Pancreas (tissue), 10 donors: ENCODE results near the gene TBX18. TPM values are rescaled to one million over a fixed set of nuclear protein-coding genes. Genes with fewer than 3 reads are reported as not detected.

Source experiments
- ATAC-seq, 4 donors: fragments of 200-7000 bp; cut with Tn5 transposase; one replicate each; pipeline versions ENCODE4 v1.8.0 to v1.9.1; 2020; ENCODE audit warnings: mild to moderate bottlenecking in 4 of 4, moderate library complexity in 4 of 4
- DNase-seq, 6 donors: peaks; one replicate each; pipeline ENCODE4 v3.0.0-alpha.2; 2020
- FAIRE-seq: peaks from 2 replicates; lab custom pipeline; 2012; peaks lifted over from hg19 to GRCh38; lab: Jason Lieb, UNC
- H3K27ac ChIP-seq, 4 donors: fragments of 200-600 bp; sonication (generic); 1 replicate in 3 of 4; 2 replicates in 1 of 4; pipeline versions ENCODE4 v1.5.0 to v1.8.0; 2020
- H3K27me3 ChIP-seq, 4 donors: fragments of 200-600 bp; one replicate each; pipeline ENCODE4 v1.8.0; 2021
- H3K36me3 ChIP-seq, 3 donors: fragments of 200-600 bp; sonication (generic) in 1 of 3; one replicate each; pipeline versions ENCODE4 v1.5.0 to v1.8.0; 2020 to 2021
- H3K4me1 ChIP-seq, 3 donors: fragments of 200-600 bp; one replicate each; pipeline ENCODE4 v1.8.0; 2021
- H3K4me3 ChIP-seq, 4 donors: fragments of 200-600 bp; sonication (generic) in 2 of 4; one replicate each; pipeline versions ENCODE4 v1.5.0 to v1.8.0; 2020 to 2021
- H3K9me3 ChIP-seq, 4 donors: fragments of 200-600 bp; one replicate each; pipeline ENCODE4 v1.8.0; 2021
- WGBS, 2 donors: extraction: QIAGEN DNeasy Blood & Tissue Kit; methylation state at CpG; one replicate each; pipeline ENCODE4 v1.1.7; 2013; 5-methylcytosine and 5-hydroxymethylcytosine counted together
- intact Hi-C, 3 donors: fragments of 100-400 bp; cut with DNase I; formaldehyde crosslinking; loops; one replicate each; pipeline versions ENCODE4 v1.11.1 to v1.14.2; 2022
- polyA plus RNA-seq, 2 donors: library from polyadenylated mRNA; stranded (reverse); fragments of 200-250 nt; gene quantifications; one replicate each; pipeline ENCODE4 v1.2.3, GENCODE V29; 2013
- total RNA-seq, 6 donors: library from RNA; stranded (reverse); fragmentation: NEBNext Ultra II Directional in 4 of 6; extraction: Animal tissue kit (Norgen Biotek cat#: 25700) in 4 of 6; gene quantifications; one replicate each; pipeline versions ENCODE4 v1.2.1 to v1.2.4, GENCODE V29; 2021 to 2023
- TF ChIP-seq, protein P1 (sequence below), 4 donors: fragments of 200-600 bp; sonication (generic) in 3 of 4; IDR thresholded peaks; one replicate each; pipeline versions ENCODE4 v1.5.0 to v1.8.0; 2021; ENCODE audit warnings: antibody characterized with exemption in 4 of 4
- donor health status: healthy with polysubstance abuse.
- donor health status: DM: no; HTN: no; CAD: no; lungs with moderate emphysema.
- donor health status: DM: no; HTN: no; CAD: no.
- donor health status: control.
- donor health status: control.
- donor health status: Bipolar disorder and iron deficiency.
- donor health status: DM: yes; HTN: yes; CAD: no.
- donor health status: DM: no; HTN: no; CAD: no.
- donor health status: DM: no; HTN: no; CAD: no.
- donor health status: DM: yes; HTN: yes; CAD: no.

Gene TBX18
- total and polyA plus RNA-seq, 8 donors, result 0.08 to 0.84 (median 0.52) TPM; not detected in 1

DNA sequence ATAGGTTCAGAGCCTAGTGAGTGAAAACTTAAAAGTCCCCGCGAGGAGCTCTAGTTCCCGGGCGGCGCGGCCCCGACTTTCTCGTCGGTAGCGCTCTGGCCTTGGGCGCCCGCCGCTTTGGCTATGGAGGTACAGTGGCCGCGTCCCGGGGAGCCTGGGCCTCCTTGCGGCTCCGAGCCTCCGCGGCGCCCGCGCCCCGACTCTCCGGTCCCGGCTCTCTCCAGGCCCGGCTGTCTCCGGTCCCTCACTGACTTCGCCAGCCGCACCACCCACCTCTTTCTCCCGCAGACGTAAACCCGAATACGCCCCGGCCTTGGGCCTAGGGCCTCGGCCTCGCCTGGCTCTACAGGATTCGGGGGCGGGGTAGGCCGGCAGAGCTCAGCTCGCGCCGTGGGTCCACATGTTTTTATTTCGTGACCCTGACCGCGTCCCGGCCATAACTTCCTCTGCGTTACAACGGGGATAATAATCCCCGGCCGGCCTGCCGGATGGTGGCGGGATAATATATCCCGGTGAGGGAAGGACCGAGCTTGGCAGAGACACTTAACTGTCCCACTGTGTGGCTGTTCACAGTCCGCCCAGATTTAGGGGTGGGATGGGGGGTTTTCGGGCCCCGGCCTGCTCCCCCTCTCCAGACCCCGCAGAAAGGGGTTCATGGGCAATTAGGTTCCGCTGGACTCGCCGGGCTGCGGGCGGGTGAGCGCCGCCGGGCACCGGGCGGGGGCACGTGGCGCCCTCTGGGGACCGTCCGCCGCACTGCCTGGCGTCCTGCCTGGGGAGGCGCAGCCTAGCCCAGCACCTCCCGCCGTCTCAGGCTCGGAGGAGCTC lies 10.0 kb upstream of the TBX18 start:
- H3K27ac ChIP-seq, result no peak overlapping the region
- FAIRE-seq, result no peak
- H3K9me3 ChIP-seq, result no peaks in the 10 kb centered on the region
- H3K4me3 ChIP-seq, result peak overlapping the region in 3 of 4 donors; percentile 21 to 48 (median 36)
- TF ChIP-seq, protein P1, sequence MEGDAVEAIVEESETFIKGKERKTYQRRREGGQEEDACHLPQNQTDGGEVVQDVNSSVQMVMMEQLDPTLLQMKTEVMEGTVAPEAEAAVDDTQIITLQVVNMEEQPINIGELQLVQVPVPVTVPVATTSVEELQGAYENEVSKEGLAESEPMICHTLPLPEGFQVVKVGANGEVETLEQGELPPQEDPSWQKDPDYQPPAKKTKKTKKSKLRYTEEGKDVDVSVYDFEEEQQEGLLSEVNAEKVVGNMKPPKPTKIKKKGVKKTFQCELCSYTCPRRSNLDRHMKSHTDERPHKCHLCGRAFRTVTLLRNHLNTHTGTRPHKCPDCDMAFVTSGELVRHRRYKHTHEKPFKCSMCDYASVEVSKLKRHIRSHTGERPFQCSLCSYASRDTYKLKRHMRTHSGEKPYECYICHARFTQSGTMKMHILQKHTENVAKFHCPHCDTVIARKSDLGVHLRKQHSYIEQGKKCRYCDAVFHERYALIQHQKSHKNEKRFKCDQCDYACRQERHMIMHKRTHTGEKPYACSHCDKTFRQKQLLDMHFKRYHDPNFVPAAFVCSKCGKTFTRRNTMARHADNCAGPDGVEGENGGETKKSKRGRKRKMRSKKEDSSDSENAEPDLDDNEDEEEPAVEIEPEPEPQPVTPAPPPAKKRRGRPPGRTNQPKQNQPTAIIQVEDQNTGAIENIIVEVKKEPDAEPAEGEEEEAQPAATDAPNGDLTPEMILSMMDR (IDR thresholded peaks at IDR 0.05), result peak; percentile 35 to 54 (median 46)
- peaks cover 16 to 57% (median 31%) of the 10 kb centered on the region in 4 donors for H3K27me3 ChIP-seq
- intact Hi-C loops, result no loop called here
- DNase-seq, result peak; percentile 36 to 85 (median 57)
- H3K4me1 ChIP-seq, result no peaks in the 10 kb centered on the region
- H3K36me3 ChIP-seq, result no peaks in the 10 kb centered on the region
- 2 to 3% methylated on average over 72 to 79 of the region's 79 CpGs for WGBS, 2 donors
- peak; percentile 88 to 94 (median 94) for ATAC-seq

GRCh38 chr6:84773431-84774156 lies 9.2 kb upstream of the TBX18 start:
- intact Hi-C loops, result no loop called here
- ATAC-seq, result peak; percentile 54 to 68 (median 66)
- Histone ChIP-seq H3K27me3 (peaks cover 16 to 63% (median 31%) of the 10 kb centered on the region in 4 donors), H3K9me3 (no peaks in the 10 kb centered on the region), H3K36me3 (no peaks in the 10 kb centered on the region), H3K4me3 (peak overlapping the region; percentile 4 to 48 (median 28)), H3K27ac (no peak overlapping the region), H3K4me1 (no peaks in the 10 kb centered on the region)
- DNase-seq, result peak in 4 of 6 donors; percentile 14 to 72 (median 44)
- FAIRE-seq, result no peak
- WGBS, 2 donors, result 3% methylated on average over 68 to 69 of the region's 69 CpGs
- TF ChIP-seq, protein P1 (IDR thresholded peaks at IDR 0.05), result no peak

DNA sequence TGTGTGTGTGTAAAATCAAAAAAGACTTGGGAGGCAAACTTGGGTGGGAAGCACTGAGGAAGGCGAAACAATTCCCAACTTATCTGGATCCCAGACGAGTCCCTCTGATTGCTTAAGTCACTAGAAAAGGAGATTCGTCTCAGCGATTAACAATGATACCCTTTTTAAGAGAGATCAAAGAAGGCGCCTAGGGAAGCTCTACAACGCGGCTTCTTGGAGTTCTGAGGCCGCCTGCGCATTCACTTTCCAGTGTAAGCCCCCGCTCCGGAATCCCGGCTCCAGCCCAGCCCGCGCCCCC lies 8.7 kb upstream of the TBX18 start:
- intact Hi-C loops, result no loop called here
- FAIRE-seq, result no peak
- peak overlapping the region in 2 of 4 donors; percentile 4 to 48 for H3K4me3 ChIP-seq
- H3K36me3 ChIP-seq, result no peaks in the 10 kb centered on the region
- ATAC-seq, result no peak
- TF ChIP-seq, protein P1 (IDR thresholded peaks at IDR 0.05), result no peak
- H3K27me3 ChIP-seq, result peaks cover 16 to 63% (median 34%) of the 10 kb centered on the region in 4 donors
- 5 to 6% methylated on average over 14 of the region's 14 CpGs for WGBS, 2 donors
- no peak overlapping the region for H3K27ac ChIP-seq
- H3K9me3 ChIP-seq, result no peaks in the 10 kb centered on the region
- H3K4me1 ChIP-seq, result no peaks in the 10 kb centered on the region
- DNase-seq, result no peak

DNA sequence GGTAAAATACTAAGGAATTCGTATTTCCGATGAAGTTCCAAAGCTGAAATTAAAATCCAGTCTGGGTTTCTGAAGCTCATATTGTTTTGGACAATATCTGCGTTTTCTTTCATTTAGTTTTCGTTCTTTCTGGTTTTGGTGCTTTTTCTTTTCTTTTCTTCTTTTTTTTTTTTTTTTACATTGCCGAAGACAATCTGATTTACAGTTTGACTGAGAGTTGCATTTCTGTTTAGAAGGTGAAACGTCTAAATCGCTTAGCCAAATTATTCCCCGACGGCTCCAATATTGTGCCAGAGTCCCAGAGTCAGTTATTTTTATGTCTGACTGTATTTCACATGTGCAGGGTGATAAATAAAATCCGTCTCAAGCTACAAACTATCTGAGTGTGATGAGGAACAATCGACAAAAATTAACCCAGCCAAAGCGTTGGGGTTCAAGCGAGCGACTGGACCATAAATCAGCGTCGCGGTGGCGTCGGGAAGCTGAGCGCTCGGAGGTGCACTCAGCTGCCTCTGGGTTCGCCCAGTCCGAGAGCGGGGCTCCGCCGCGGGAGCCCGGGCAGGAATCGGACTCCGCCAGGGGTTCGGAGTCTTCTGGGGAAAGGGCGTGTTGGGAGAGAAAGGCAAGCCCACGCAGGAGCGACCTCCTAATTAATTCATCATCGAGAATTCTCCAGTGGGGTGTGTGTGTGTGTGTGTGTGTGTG lies 8.2 kb upstream of the TBX18 start:
- H3K27me3 ChIP-seq, result peaks cover 16 to 64% (median 35%) of the 10 kb centered on the region in 4 donors
- no peak for ATAC-seq
- no peak for DNase-seq
- FAIRE-seq, result no peak
- no peak overlapping the region for H3K4me3 ChIP-seq
- TF ChIP-seq, protein P1 (IDR thresholded peaks at IDR 0.05), result no peak
- no peaks in the 10 kb centered on the region for H3K4me1 ChIP-seq
- H3K36me3 ChIP-seq, result no peaks in the 10 kb centered on the region
- 12 to 13% methylated on average over 35 of the region's 35 CpGs for WGBS, 2 donors
- intact Hi-C loops, result no loop called here
- H3K27ac ChIP-seq, result no peak overlapping the region
- H3K9me3 ChIP-seq, result no peaks in the 10 kb centered on the region
